Heart left ventricle (tissue), 13 donors: Measurements from ENCODE around the gene PUS7.

Experiments used
- CTCF ChIP-seq, 12 donors: fragments of 200-600 bp; sonication (generic) in 4 of 12; IDR thresholded peaks; one replicate each; pipeline versions ENCODE4 v1.5.0 to v1.8.0; 2018 to 2022; ENCODE audit warnings: antibody characterized with exemption in 12 of 12, mild to moderate bottlenecking in 5 of 12
- POLR2A ChIP-seq, 2 donors: fragments of 450-650 bp; IDR thresholded peaks; one replicate each; pipeline ENCODE4 v1.6.1; 2017; ENCODE audit warnings: antibody characterized with exemption in 2 of 2, mild to moderate bottlenecking in 2 of 2, moderate library complexity in 2 of 2
- donor health status: ischemic (EF 13 %, LVEDD 7.1; RV severe dilation, severe dysfunction).
- donor health status: DM: no; HTN: yes; CAD: no.
- donor health status: DM: no; HTN: no; CAD: no.
- donor health status: ischemic (EF 25% LVEDD 6.9; RV normal size, moderate dysfunction).
- donor health status: ischemic (EF 25% LVEDD 5.7; RV mildly dilated, moderate dysfunction).
- donor health status: ischemic (EF 35%, LVEDD 5.7; RV mildly dilated, moderate dysfunction).
- donor health status: nonischemic (EF 11% LVEDD 7.7; RV severe dilation, severe dysfunction).
- donor health status: DM: yes; HTN: yes; CAD: no.
- donor health status: PGD.
- donor health status: ischemic (EF 29% LVEDD 5.4; RV normal size, mild dysfunction).
- donor health status: nonischemic (EF 23%, LVEDD 6.1; RV moderate dilation, normal function).

GRCh38 chr7:105454921-105455320, 67.2 kb downstream of the PUS7 start:
- no peak for TF ChIP-seq CTCF (IDR thresholded peaks at IDR 0.05)
- no peak for TF ChIP-seq POLR2A (IDR thresholded peaks at IDR 0.05)
